Gastroesophageal sphincter (tissue), 4 donors: ENCODE results near the gene DAB1. TPM values are rescaled to one million over a fixed set of nuclear protein-coding genes. Genes with fewer than 3 reads are reported as not detected.

ENCODE experiments used
- ATAC-seq: fragments of 150-250 bp; one replicate; pipeline ENCODE4 v1.9.1; 2016; ENCODE audit warnings: mild to moderate bottlenecking, moderate library complexity
- H3K27ac ChIP-seq, 4 donors: fragments of 200-600 bp; sonication (generic) in 3 of 4; 1 replicate in 3 of 4; 2 replicates in 1 of 4; pipeline ENCODE4 v1.5.1; 2016 to 2019
- H3K27me3 ChIP-seq: fragments of 200-600 bp; sonication (generic); one replicate; pipeline ENCODE4 v1.5.1; 2019
- H3K36me3 ChIP-seq, 2 donors: fragments of 200-600 bp; sonication (generic); one replicate each; pipeline ENCODE4 v1.5.1; 2019; ENCODE audit warnings: control low read depth in 1 of 2
- H3K4me1 ChIP-seq, 3 donors: fragments of 200-600 bp; sonication (generic); 1 replicate in 2 of 3; 2 replicates in 1 of 3; pipeline ENCODE4 v1.5.1; 2016 to 2019; ENCODE audit warnings: control low read depth in 2 of 3
- H3K4me3 ChIP-seq, 2 donors: fragments of 200-600 bp; sonication (generic); one replicate each; pipeline ENCODE4 v1.5.1; 2019; ENCODE audit warnings: mild to moderate bottlenecking in 1 of 2, moderate library complexity in 1 of 2
- H3K9me3 ChIP-seq, 3 donors: fragments of 200-600 bp; sonication (generic); one replicate each; pipeline ENCODE4 v1.5.1; 2017 to 2019; ENCODE audit warnings: control low read depth in 2 of 3
- CTCF ChIP-seq, 4 experiments: fragments of 200-600 bp in 2 of 4; fragments of 450-650 bp in 2 of 4; sonication (generic) in 1 of 4; IDR thresholded peaks; one replicate each; pipeline ENCODE4 v1.5.1; 2017 to 2019; ENCODE audit warnings: antibody characterized with exemption in 4 of 4, mild to moderate bottlenecking in 2 of 4, moderate library complexity in 2 of 4
- EP300 ChIP-seq: sonication (generic); formaldehyde crosslinking; IDR thresholded peaks from one replicate; pipeline ENCODE4 v1.6.1; 2017; ENCODE audit warnings: antibody characterized with exemption, mild to moderate bottlenecking
- POLR2A ChIP-seq, 2 donors: fragments of 450-650 bp; IDR thresholded peaks; one replicate each; pipeline ENCODE4 v1.6.1; 2017; ENCODE audit warnings: antibody characterized with exemption in 2 of 2, mild to moderate bottlenecking in 2 of 2, moderate library complexity in 1 of 2
- POLR2AphosphoS5 ChIP-seq: sonication (generic); formaldehyde crosslinking; IDR thresholded peaks from one replicate; pipeline ENCODE4 v1.6.1; 2017; ENCODE audit warnings: antibody characterized with exemption
- WGBS, 2 donors: methylation state at CpG; one replicate each; pipeline ENCODE4 v1.1.5; 2018; ENCODE audit warnings: low coverage in 1 of 2; 5-methylcytosine and 5-hydroxymethylcytosine counted together
- total RNA-seq, 4 donors: library from RNA; depleted of rRNA; stranded (reverse); fragments of >200 nt; gene quantifications; one replicate each; pipeline ENCODE4 v1.1.0, GENCODE V29; 2016

Gene DAB1
- total RNA-seq, 4 donors from 2014 or later, result 0.47 to 1.6 (median 1.1) TPM

DNA sequence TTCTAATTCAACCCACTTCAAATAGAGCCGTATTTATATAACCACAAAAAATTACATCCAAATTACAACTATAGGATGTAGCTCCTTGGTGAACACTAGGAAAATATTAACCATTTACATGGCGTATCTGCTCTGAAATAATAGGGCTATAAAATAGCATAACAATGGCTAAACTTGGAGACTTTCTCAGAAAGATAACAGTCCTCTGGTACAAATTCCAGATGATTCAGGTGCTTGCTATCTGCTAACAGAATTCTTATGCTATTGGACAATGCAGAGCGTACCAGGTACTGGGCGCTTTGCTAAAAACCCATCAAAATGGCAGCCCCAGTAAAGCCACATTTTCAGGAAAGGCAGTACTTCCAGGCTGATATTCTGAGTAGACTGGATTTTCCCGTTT is 248.4 kb downstream of the DAB1 start:
- no peaks in the 10 kb centered on the region for H3K36me3 ChIP-seq
- WGBS, 2 donors, result 86 to 89% methylated on average over 5 of the region's 5 CpGs
- H3K27ac ChIP-seq, result no peak overlapping the region
- ATAC-seq, result no peak
- no peak overlapping the region for H3K4me3 ChIP-seq
- H3K9me3 ChIP-seq, result no peaks in the 10 kb centered on the region
- TF ChIP-seq POLR2AphosphoS5 (no peak), EP300 (no peak), POLR2A (IDR thresholded peaks at IDR 0.05) (no peak), CTCF (IDR thresholded peaks at IDR 0.05) (no peak)
- H3K4me1 ChIP-seq, result no peaks in the 10 kb centered on the region
- H3K27me3 ChIP-seq, result peaks cover 10% of the 10 kb centered on the region

DNA sequence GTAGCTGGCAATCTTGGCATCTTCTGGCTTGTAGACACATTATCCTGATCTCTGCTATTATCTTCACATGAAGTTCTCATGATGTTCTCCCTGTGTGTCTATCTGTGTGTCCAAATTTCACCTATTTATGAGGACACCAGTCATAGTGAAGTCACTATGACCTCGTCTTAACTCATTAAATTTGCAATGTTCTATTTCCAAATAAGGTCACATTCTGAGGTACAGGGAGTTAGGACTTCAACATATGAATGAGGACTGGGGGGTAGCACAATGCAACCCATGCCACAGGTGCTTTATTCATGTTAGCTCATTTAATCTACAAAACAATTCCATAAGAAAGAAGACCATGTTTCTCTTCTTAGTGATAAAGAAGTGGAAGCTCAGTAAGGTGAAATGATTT is 251.8 kb downstream of the DAB1 start:
- no peak for ATAC-seq
- WGBS, 2 donors, result 82 to 100% methylated on average over 1 of the region's 1 CpG
- H3K9me3 ChIP-seq, result no peaks in the 10 kb centered on the region
- H3K27ac ChIP-seq, result no peak overlapping the region
- peaks cover 10% of the 10 kb centered on the region for H3K27me3 ChIP-seq
- H3K4me3 ChIP-seq, result no peak overlapping the region
- H3K4me1 ChIP-seq, result no peaks in the 10 kb centered on the region
- H3K36me3 ChIP-seq, result no peaks in the 10 kb centered on the region
- TF ChIP-seq CTCF (IDR thresholded peaks at IDR 0.05) (no peak), EP300 (no peak), POLR2A (IDR thresholded peaks at IDR 0.05) (no peak), POLR2AphosphoS5 (no peak)

GRCh38 chr1:57167997-57168396 is 255.9 kb downstream of the DAB1 start:
- no peaks in the 10 kb centered on the region for H3K27me3 ChIP-seq
- no peaks in the 10 kb centered on the region for H3K36me3 ChIP-seq
- H3K9me3 ChIP-seq, result no peaks in the 10 kb centered on the region
- no peak for ATAC-seq
- H3K4me3 ChIP-seq, result no peak overlapping the region
- H3K27ac ChIP-seq, result no peak overlapping the region
- peaks cover 0 to 9% (median 0%) of the 10 kb centered on the region in 3 donors for H3K4me1 ChIP-seq
- 80 to 92% methylated on average over 2 of the region's 2 CpGs for WGBS, 2 donors
- TF ChIP-seq CTCF (IDR thresholded peaks at IDR 0.05) (no peak), POLR2A (IDR thresholded peaks at IDR 0.05) (no peak), POLR2AphosphoS5 (no peak), EP300 (no peak)

- Histone ChIP-seq H3K27me3 (no peaks in the 10 kb centered on the region), H3K4me3 (no peak overlapping the region), H3K27ac (no peak overlapping the region), H3K36me3 (no peaks in the 10 kb centered on the region), H3K9me3 (no peaks in the 10 kb centered on the region), H3K4me1 (peaks cover 0 to 11% (median 0%) of the 10 kb centered on the region in 3 donors)
- WGBS, 2 donors, result 29 to 60% methylated on average over 1 of the region's 1 CpG
- no peak for ATAC-seq
- TF ChIP-seq EP300 (no peak), CTCF (IDR thresholded peaks at IDR 0.05) (no peak), POLR2AphosphoS5 (no peak), POLR2A (IDR thresholded peaks at IDR 0.05) (no peak)
Observed at GRCh38 chr1:57165546-57165945, 258.3 kb downstream of the DAB1 start.

GRCh38 chr1:57164584-57164983 is 259.3 kb downstream of the DAB1 start:
- no peaks in the 10 kb centered on the region for H3K36me3 ChIP-seq
- H3K4me1 ChIP-seq, result peaks cover 0 to 11% (median 0%) of the 10 kb centered on the region in 3 donors
- no peaks in the 10 kb centered on the region for H3K9me3 ChIP-seq
- ATAC-seq, result no peak
- H3K27me3 ChIP-seq, result no peaks in the 10 kb centered on the region
- TF ChIP-seq CTCF (IDR thresholded peaks at IDR 0.05), result no peak
- no peak for TF ChIP-seq EP300
- no peak for TF ChIP-seq POLR2AphosphoS5
- TF ChIP-seq POLR2A (IDR thresholded peaks at IDR 0.05), result no peak
- WGBS, 2 donors, result 100% methylated on average over 1 of the region's 1 CpG
- no peak overlapping the region for H3K4me3 ChIP-seq
- no peak overlapping the region for H3K27ac ChIP-seq
